GM12801 (cell line): ENCODE measurements around the gene SLC2A6.

Experiments
- TF ChIP-seq, protein P1 (sequence below): IDR thresholded peaks from one replicate; pipeline ENCODE4 v1.5.1; 2011; ENCODE audit warnings: control low read depth; ENCODE audit not compliant: insufficient read length; ENCODE audit errors: extremely low read depth

The SLC2A6 gene

DNA sequence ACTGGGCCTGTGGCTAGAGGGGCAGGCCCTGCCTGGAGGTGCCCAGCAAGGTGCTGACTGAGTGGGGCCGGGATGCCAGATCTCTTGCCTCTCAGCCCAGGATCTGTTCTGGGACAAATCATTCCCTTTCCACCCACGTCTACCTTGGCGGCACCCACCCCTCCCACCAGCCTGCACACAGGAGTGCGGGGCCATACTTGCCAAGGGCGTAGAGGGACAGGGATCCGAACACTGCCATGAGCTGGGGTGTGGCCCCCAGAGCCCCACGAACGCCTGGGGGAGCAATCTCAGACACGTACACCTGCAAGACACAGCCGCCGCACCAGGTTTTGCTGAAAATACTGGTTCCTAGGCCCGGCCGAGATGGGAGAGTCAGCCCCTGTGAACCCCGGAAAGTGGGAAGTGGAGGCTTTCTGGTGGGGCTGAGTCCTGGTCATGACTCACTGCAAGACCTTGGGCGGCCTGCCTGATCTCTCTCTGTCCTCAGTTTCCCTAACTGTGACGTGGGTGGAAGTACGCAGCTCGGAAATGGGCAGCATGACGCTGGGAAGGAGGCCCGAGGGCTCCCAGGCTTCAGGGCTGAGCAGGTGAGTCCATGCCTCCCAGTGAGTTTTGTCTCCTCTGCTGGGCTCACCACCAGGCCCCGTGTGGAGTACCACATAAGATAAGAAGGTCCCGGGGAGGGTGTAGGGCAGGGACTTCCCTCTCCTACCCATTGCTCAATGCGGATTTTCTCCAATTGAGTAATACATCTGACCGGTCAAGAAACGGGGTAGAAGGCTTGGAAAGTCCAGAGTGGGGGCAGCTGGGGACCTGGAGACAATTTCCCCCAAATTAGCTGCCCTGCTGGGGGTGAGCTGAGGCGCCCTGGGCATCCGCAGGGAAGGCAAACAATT is 2.6 kb downstream of the SLC2A6 start:
- TF ChIP-seq, protein P1, sequence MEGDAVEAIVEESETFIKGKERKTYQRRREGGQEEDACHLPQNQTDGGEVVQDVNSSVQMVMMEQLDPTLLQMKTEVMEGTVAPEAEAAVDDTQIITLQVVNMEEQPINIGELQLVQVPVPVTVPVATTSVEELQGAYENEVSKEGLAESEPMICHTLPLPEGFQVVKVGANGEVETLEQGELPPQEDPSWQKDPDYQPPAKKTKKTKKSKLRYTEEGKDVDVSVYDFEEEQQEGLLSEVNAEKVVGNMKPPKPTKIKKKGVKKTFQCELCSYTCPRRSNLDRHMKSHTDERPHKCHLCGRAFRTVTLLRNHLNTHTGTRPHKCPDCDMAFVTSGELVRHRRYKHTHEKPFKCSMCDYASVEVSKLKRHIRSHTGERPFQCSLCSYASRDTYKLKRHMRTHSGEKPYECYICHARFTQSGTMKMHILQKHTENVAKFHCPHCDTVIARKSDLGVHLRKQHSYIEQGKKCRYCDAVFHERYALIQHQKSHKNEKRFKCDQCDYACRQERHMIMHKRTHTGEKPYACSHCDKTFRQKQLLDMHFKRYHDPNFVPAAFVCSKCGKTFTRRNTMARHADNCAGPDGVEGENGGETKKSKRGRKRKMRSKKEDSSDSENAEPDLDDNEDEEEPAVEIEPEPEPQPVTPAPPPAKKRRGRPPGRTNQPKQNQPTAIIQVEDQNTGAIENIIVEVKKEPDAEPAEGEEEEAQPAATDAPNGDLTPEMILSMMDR: no peak

DNA sequence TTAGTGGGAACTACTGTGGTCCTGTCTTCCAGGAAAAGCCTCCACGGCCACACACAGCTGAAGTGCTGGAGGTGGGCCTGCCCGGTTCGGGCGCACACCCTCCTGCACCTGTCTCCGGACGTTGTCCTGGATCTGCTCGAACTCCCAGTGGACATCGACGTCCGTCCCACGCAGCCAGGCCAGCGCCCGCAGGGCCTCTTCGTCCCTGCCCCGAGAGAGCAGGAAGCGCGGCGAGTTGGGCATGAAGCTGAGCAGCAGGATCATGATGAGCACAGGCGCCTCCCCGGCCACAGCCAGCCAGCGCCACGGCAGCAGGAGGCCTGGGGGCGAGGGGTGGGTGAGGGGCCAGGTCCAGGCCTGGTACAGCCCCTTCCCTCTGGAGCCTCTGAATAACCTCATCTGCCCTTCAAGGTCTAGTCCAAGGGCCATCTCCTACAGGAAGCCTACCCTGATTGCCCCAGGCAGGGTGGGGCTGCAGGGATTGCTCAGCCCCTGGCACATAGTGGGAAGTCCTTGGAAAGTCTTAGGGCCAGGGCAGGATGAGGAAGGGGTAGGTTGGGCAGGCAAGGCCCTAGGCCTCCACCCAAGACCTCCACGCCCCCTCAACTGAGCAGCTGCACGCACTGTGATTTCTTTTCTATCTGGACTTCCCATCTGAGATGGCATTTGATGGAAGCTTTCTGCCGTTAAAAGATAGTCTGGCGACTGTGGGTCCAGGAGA is 3.4 kb downstream of the SLC2A6 start:
- TF ChIP-seq, protein P1: no peak

DNA sequence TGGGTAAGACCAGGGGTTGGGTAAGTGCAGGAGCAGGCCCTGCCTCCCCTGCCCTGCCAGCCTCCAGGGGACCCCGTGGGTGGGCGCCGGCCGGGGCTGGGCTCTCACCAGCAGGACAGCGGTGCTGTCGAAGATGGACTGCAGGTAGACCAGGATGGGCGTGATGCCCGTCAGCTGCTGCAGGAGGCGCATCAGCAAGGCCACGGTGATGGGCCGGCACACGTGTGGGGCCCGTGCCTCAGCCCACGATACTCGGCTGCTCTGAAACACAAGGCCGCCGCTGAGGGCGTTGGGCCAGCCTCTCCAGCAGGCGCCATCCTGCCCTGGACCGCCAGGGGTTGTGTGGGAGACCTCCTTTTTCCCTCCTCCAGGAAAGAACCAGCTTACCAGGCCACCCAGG is 4.0 kb downstream of the SLC2A6 start:
- TF ChIP-seq, protein P1: no peak

DNA sequence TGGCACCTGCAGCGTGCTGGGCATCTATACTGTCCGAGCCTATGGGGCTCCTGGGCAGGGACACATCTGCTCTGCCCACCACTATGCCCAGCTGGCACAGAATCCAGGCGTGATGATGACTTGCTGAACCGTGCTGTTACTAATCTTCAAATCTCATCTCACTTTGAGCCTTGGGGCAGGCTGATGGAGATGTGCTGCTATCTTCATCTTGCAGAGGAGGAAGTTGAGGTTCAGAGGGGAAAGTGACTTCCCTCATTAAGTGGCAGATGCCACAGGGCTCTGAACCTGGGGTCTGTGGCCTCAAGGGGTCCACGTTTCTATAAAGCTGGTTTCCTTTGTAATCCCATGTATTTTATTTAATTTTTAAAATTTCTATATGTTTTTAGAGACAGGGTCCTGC is 4.7 kb downstream of the SLC2A6 start:
- TF ChIP-seq, protein P1: no peak

DNA sequence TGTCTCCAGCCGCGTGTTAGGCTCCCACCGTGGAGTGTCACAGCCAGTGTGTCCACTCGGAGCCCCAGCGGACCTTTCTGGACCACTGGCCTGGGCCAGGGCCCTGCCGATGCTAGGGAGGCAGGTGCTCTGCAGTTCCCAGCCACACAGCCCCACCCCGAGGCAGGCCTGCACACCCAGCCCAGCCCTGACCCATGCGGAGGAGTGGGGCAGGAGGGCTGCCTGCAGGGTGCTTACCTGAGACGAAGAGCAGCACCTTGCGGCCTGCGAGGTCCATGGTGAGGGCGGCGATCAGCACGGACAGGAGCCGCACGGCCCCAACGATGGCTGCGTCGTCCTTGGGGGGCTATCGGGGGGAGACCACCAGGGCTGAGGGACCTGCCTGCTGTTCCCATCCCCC is 5.2 kb downstream of the SLC2A6 start:
- TF ChIP-seq, protein P1: no peak

DNA sequence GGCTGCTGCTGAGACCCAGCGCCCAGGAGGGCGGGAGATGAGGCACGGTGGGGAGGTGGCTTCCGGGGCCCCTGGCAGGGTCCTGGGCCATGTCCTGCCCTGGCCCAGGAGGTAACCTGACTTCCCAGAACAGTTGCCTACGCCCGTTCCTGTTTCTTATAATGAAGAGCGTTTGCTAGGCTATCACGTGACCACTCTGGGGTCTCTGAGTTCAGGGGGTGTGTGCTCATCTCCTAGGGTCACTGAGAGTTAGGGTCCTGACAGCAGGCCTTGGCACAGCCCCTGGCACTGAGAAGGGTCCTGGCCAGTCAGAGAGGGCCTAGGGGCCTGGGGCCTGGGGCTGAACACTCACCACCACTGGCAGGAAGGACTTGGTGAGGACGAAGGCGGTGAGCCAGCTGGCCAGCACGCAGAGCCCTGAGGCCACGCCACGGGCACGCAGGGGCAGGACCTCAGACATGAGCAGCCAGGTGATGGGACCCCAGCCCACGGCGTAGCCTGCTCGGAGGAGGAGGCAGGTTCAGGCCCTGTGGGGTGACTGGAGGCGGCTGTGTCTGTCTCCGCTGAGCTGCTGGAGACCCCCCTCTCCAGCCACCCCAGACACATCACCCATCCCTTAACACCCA is 6.0 kb downstream of the SLC2A6 start:
- TF ChIP-seq, protein P1: no peak

DNA sequence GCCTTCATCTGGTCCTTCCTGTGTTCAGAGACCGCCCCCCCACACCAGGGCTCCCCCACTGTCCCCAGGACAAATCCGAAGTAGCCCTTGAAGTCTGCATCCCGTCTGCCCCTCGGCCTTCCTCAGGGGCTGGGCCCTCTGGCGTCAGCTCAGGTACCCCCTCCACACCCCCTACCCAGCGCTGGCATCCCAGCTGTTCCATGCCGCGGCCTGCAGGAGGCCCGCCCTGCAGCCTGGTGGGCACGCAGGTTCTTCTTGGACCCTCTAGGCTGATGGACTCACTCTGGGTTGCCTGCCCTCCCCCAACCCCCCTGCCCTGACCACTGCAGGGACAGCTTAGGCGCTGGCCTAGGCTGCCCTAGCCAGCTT is 6.6 kb downstream of the SLC2A6 start:
- TF ChIP-seq, protein P1: no peak
